Spleen (tissue), 7 donors: Measurements from ENCODE around the gene GADD45B.

ENCODE experiments used
- CTCF ChIP-seq, 11 experiments: fragments of 200-600 bp in 7 of 11; fragments of 450-650 bp in 4 of 11; sonication (generic) in 4 of 11; IDR thresholded peaks in 8 of 11; conservative IDR thresholded peaks in 3 of 11; 1 replicate in 7 of 11; 2 replicates in 4 of 11; pipeline versions ENCODE4 v1.4.0 to v1.8.0; 2016 to 2021; ENCODE audit warnings: antibody characterized with exemption in 11 of 11, inconsistent platforms in 4 of 11, mild to moderate bottlenecking in 1 of 11
- POLR2A ChIP-seq, 3 donors: fragments of 450-650 bp; IDR thresholded peaks; one replicate each; pipeline ENCODE4 v1.5.1; 2017; ENCODE audit warnings: antibody characterized with exemption in 3 of 3, mild to moderate bottlenecking in 1 of 3
- POLR2AphosphoS5 ChIP-seq, 3 donors: sonication (generic); formaldehyde crosslinking; IDR thresholded peaks; one replicate each; pipeline ENCODE4 v1.5.1; 2017; ENCODE audit warnings: antibody characterized with exemption in 3 of 3
- donor health status: DM: no; HTN: no; CAD: no; lungs with moderate emphysema.
- donor health status: DM: no; HTN: no; CAD: no.
- donor health status: DM: no; HTN: no; CAD: no.

- no peak for TF ChIP-seq CTCF (IDR thresholded peaks at IDR 0.05 in 8 of 11, conservative IDR thresholded peaks at IDR 0.05 in 3 of 11)
- TF ChIP-seq POLR2A (IDR thresholded peaks at IDR 0.05) = no peak
- no peak for TF ChIP-seq POLR2AphosphoS5 (IDR thresholded peaks at IDR 0.05)
Measured at GRCh38 chr19:2482354-2483038, 6.6 kb downstream of the GADD45B start.
